ENCODE data around the gene PEX11G. TPM values are rescaled to one million over a fixed set of nuclear protein-coding genes. Genes with fewer than 3 reads are reported as not detected.

The PEX11G gene
- total and polyA plus RNA-seq, 2 experiments from 2014 or later, result 2.2 TPM

- no peaks in the 10 kb centered on the region for H3K4me1 Mint-ChIP-seq
- no peak for DNase-seq (ENCODE audit: low spot score)
- H3K9me3 Mint-ChIP-seq, result no peaks in the 10 kb centered on the region
- H3K27me3 Mint-ChIP-seq (ENCODE audit: insufficient read depth, low read depth, poor library complexity), result peaks cover 6% of the 10 kb centered on the region
- peaks cover 33% of the 10 kb centered on the region for H3K36me3 Mint-ChIP-seq (ENCODE audit: low read depth)
- TF ChIP-seq, protein P1, sequence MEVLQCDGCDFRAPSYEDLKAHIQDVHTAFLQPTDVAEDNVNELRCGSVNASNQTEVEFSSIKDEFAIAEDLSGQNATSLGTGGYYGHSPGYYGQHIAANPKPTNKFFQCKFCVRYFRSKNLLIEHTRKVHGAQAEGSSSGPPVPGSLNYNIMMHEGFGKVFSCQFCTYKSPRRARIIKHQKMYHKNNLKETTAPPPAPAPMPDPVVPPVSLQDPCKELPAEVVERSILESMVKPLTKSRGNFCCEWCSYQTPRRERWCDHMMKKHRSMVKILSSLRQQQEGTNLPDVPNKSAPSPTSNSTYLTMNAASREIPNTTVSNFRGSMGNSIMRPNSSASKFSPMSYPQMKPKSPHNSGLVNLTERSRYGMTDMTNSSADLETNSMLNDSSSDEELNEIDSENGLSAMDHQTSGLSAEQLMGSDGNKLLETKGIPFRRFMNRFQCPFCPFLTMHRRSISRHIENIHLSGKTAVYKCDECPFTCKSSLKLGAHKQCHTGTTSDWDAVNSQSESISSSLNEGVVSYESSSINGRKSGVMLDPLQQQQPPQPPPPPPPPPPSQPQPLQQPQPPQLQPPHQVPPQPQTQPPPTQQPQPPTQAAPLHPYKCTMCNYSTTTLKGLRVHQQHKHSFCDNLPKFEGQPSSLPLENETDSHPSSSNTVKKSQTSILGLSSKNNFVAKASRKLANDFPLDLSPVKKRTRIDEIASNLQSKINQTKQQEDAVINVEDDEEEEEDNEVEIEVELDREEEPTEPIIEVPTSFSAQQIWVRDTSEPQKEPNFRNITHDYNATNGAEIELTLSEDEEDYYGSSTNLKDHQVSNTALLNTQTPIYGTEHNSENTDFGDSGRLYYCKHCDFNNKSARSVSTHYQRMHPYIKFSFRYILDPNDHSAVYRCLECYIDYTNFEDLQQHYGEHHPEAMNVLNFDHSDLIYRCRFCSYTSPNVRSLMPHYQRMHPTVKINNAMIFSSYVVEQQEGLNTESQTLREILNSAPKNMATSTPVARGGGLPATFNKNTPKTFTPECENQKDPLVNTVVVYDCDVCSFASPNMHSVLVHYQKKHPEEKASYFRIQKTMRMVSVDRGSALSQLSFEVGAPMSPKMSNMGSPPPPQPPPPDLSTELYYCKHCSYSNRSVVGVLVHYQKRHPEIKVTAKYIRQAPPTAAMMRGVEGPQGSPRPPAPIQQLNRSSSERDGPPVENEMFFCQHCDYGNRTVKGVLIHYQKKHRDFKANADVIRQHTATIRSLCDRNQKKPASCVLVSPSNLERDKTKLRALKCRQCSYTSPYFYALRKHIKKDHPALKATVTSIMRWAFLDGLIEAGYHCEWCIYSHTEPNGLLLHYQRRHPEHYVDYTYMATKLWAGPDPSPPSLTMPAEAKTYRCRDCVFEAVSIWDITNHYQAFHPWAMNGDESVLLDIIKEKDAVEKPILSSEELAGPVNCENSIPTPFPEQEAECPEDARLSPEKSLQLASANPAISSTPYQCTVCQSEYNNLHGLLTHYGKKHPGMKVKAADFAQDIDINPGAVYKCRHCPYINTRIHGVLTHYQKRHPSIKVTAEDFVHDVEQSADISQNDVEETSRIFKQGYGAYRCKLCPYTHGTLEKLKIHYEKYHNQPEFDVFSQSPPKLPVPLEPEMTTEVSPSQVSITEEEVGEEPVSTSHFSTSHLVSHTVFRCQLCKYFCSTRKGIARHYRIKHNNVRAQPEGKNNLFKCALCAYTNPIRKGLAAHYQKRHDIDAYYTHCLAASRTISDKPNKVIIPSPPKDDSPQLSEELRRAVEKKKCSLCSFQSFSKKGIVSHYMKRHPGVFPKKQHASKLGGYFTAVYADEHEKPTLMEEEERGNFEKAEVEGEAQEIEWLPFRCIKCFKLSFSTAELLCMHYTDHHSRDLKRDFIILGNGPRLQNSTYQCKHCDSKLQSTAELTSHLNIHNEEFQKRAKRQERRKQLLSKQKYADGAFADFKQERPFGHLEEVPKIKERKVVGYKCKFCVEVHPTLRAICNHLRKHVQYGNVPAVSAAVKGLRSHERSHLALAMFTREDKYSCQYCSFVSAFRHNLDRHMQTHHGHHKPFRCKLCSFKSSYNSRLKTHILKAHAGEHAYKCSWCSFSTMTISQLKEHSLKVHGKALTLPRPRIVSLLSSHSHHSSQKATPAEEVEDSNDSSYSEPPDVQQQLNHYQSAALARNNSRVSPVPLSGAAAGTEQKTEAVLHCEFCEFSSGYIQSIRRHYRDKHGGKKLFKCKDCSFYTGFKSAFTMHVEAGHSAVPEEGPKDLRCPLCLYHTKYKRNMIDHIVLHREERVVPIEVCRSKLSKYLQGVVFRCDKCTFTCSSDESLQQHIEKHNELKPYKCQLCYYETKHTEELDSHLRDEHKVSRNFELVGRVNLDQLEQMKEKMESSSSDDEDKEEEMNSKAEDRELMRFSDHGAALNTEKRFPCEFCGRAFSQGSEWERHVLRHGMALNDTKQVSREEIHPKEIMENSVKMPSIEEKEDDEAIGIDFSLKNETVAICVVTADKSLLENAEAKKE (CRISPR knock-in tag; IDR thresholded peaks at IDR 0.05), result no peak
- TF ChIP-seq ETS1 (IDR thresholded peaks at IDR 0.05) (no peak), STAT1 (IDR thresholded peaks at IDR 0.05; ENCODE audit: unreplicated experiment) (no peak), EZH2phosphoT487 (IDR thresholded peaks at IDR 0.05; ENCODE audit: unreplicated experiment) (no peak), NANOG (IDR thresholded peaks at IDR 0.05; ENCODE audit: borderline replicate concordance) (no peak), ZNF331 (CRISPR knock-in tag; IDR thresholded peaks at IDR 0.05; ENCODE audit: low read depth) (no peak), REST (IDR thresholded peaks at IDR 0.05; ENCODE audit: unreplicated experiment) (no peak), POLR2AphosphoS5 (IDR thresholded peaks at IDR 0.05; ENCODE audit: low read depth) (no peak), ZNF114 (CRISPR knock-in tag; IDR thresholded peaks at IDR 0.05) (no peak), CREB1 (CRISPR knock-in tag; IDR thresholded peaks at IDR 0.05; ENCODE audit: low read depth) (no peak), JUNB (IDR thresholded peaks at IDR 0.05; ENCODE audit: unreplicated experiment) (no peak), EZH2 (IDR thresholded peaks at IDR 0.05; ENCODE audit: low read depth, unreplicated experiment) (no peak)
- TF ChIP-seq, protein P2, sequence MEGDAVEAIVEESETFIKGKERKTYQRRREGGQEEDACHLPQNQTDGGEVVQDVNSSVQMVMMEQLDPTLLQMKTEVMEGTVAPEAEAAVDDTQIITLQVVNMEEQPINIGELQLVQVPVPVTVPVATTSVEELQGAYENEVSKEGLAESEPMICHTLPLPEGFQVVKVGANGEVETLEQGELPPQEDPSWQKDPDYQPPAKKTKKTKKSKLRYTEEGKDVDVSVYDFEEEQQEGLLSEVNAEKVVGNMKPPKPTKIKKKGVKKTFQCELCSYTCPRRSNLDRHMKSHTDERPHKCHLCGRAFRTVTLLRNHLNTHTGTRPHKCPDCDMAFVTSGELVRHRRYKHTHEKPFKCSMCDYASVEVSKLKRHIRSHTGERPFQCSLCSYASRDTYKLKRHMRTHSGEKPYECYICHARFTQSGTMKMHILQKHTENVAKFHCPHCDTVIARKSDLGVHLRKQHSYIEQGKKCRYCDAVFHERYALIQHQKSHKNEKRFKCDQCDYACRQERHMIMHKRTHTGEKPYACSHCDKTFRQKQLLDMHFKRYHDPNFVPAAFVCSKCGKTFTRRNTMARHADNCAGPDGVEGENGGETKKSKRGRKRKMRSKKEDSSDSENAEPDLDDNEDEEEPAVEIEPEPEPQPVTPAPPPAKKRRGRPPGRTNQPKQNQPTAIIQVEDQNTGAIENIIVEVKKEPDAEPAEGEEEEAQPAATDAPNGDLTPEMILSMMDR (conservative IDR thresholded peaks at IDR 0.05; ENCODE audit: low read depth in 2 of 2), result no peak
- no peak overlapping the region for H3K4me3 Mint-ChIP-seq
- Histone ChIP-seq H3K36me3 (ENCODE audit: insufficient read depth) (no peaks in the 10 kb centered on the region), H3K9me2 (ENCODE audit: insufficient read depth) (no peaks in the 10 kb centered on the region), H3K27ac (ENCODE audit: low read depth) (no peak overlapping the region), H3K4me1 (ENCODE audit: insufficient read depth) (no peaks in the 10 kb centered on the region), H4K20me1 (replicated peaks; ENCODE audit: insufficient read depth) (peaks cover 6% of the 10 kb centered on the region; the same call in 1 of the 2 replicates), H3K4me2 (no peak overlapping the region), H3K79me2 (replicated peaks; ENCODE audit: insufficient read depth) (no peaks in the 10 kb centered on the region), H3F3A (replicated peaks; ENCODE audit: low read depth) (no peaks in the 10 kb centered on the region), H2AFZ (no peak overlapping the region), H3K27me3 (ENCODE audit: insufficient read depth) (no peaks in the 10 kb centered on the region), H3K4me3 (no peak overlapping the region)
- ATAC-seq, result no peak
- H3K27ac Mint-ChIP-seq, result no peak overlapping the region
Measured at GRCh38 chr19:7440188-7440975, 48.5 kb downstream of the PEX11G start.

Measured in GM23338 (cell line).